HG03520 (cell line): ENCODE results near the gene SMG6.
"Not testable (repeated sequence)": the region's sequence is repeated elsewhere in the genome, so short reads cannot be mapped to it uniquely, and the experiment has no call there.

Source experiments
- ATAC-seq: cut with Tn5 transposase; IDR thresholded peaks from one replicate; pipeline ENCODE4 v1.9.1; 2021; ENCODE audit warnings: mild to moderate bottlenecking, moderate library complexity; ENCODE audit not compliant: unreplicated experiment

The SMG6 gene

DNA sequence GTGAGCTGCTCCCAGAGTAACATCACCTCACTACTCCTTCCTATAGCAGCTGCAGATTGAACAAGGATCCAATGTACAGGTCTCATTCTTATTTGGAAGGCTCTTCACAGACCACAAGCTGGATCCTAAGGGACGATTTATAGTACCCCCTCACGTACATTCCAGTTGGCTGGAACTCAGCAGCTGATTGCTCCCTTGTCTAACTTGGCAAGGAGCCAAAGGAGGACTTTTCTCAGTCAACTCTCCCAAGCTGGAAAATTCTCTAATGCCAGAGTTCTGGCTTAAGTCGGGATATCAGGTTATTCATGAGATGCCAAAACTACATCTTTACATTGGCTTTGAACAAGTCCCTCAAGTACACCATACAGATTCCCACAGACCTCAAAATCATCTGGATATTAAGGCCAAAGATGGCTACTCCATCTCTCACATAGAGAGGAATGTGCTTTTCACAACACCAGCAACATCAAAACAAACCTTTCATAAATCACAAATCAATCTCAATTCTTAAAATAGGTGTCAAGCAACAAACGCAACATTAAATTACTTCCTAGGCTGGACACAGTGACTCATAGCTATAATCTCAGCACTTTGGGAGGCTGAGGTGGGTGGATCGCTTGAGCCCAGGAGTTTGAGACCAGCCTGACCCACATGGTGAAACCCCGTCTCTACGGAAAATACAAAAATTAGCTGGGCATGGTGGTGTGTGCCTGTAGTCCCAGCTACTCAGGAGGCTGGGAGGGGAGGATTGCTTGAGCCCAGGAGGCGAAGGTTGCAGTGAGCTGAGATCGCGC, 39.3 kb downstream of the SMG6 start:
- ATAC-seq, result no peak

DNA sequence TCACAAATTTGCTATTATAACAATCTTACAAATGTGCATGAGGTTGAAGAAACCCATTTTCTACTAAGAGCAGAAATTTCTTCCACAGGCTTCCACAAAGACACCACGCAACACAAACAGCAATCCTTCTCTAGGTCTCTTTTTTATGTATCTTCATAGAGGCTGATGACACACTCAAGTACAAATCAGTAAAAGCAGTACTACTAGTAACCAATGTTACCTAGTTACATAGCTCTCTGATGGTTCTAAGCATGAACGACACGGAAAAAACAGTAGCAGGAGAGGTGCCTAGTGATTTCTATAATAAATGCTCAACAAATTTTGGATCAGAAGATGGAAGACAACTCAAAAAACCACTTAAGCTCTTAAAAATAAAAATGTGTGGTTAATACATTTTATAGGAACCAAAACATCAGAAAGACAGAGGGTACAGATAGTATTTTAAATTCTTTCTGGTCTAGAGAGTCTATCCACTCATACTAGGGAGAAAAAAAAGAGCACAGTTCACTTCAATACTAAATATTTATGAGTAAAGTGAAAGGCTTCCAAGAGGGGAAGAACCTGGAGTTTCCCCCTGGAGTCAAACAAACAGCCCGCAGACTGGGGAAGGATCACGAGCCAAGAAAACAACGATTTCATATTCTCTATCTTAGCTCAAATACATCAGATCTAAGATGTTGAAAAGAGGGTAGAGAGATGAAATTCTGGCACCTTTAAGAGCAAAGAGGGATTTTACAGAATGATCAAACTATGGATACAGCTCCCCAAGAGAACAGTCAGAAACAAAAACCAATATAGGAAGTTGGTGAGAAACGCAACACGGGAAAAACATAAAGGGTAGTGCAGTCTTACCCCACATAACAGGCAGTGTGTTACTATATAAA, 40.2 kb downstream of the SMG6 start:
- no peak for ATAC-seq

DNA sequence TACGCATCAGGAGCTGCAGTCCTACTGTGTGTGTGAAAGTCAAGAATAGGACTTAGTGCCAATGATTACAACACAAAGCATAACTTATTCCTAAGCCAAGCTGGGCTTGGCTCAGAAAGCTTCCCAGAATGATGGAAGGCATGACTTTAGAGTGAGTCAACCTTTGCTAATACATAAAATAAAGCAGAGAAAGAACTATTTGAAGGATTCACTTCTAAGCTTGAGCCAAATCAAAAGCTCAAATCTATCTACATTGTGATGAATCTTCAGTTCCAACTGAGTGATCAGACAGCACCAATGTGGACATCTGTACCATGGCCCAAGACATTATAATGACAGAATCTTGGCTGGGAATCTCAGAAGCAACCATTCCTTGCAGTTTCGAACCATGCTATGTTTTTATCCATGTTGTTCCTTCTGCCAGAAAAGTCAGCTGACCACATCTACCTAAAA, 41.4 kb downstream of the SMG6 start:
- no peak for ATAC-seq

DNA sequence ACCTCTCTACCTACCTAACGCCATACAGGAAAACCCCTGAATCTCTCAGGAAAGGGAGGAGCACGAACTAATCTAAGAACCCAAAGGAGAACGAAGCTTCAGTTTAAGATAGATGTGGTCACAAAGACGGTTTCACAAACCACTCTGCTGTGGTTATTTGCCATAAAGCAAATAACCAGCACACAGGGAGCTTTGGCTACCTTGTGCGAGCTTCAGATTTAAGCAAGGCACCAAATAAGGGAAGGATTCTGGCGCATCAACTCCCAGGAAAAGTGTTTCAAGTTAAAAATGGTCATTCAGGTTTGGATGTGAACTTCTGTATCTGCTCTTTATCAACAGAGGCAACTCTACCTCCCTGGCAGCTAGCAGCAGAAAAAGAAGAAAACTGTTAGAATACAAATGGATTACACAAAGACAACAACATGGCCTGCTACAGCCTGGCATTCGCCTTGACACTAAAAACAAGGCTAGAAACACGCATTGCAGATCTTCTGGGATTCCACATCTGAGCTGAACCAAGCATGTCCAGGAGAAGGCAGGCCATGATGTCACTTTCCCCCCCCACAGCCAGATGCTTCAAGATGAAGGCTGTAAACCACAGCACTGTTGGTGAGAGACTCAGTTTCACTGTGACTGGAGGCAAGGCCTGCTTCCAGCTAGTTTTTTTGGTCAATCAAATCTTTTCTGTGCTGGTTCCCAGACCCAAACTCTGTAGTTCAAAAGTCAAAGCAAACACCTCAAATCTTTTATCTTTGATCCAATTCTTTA, 43.6 kb downstream of the SMG6 start:
- ATAC-seq, result peak; percentile 67

DNA sequence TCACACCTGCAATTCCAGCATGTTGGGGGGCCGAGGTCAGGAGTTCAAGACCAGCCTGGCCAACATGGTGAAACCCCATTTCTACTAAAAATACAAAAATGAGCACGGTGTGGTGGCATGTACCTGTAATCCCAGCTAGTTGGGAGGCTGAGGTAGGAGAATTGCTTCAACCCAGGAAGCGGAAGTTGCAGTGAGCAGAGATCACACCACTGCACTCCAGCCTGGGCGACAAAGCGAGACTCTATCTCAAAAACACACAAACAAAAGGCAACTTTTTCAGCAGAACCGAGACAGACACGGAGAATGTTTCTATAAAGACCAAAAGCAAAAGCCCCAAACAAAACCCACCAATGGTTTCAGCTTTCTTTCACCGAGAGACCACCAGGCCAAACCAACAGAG, 44.8 kb downstream of the SMG6 start:
- ATAC-seq, result not testable (repeated sequence)

DNA sequence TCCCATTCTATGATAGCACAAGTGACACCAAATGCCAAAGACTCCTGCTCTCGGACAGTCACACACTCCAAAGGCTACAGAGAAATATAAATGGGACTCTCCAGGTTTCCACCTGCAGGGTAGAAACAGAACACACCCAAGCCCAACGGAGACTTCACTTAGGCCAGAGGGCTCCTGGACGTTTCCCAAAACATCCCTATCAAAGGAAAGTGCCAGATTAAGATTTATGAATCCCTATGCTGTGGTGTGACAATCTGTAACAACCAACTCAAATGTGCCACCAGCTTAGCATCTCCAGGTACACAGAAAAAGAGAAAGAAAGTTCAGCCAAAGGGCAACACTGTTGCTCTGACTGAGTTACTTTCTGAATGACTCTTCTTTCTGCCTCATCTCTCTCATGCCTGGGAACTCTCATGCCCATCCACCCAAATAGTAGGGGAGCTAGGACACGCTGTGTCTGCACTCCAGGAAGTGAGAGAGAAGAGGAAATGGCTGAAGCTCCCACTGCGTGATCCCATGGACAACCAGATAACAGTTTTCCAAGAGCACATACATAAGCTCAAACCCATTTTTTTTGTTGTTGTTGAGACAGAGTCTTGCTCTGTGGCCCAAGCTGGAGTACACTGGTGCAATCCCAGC, 49.7 kb downstream of the SMG6 start:
- no peak for ATAC-seq

DNA sequence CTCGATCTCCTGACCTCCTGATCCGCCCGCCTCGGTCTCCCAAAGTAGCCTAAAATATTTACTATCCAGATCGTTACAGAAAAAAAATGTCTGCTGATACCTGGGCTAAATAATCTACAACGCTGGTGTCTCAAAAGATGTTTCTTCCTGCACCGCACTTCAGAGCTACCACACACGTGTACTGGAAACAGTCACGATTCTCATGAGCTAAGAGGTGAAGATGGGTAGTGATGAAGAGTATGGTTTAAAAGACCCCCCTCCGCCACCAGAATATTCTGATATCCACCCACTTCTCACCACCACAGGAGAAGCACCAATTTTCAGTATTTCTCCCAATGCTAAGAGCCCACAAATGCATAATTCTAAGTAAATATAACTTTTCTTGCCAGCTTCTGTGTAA, 50.2 kb downstream of the SMG6 start:
- no peak for ATAC-seq

DNA sequence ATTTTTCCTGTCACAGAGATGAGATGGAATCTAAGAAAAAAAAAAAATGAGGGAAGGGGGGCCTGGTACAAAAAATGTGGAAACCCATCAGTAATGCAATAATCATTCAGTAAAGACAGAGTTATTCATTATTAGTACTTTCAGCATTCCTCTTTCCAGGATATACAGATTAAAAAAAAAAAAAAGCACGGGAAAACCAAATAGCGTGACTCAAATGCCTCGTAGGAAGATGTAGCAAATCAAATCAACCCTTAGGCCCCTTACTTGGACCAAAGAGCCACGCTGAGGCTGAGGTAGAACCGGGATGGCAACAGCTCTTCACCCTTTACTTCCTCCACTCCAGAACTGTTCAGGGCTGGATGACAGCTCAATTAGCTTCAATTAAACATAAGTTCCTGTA, 52.5 kb downstream of the SMG6 start:
- no peak for ATAC-seq

DNA sequence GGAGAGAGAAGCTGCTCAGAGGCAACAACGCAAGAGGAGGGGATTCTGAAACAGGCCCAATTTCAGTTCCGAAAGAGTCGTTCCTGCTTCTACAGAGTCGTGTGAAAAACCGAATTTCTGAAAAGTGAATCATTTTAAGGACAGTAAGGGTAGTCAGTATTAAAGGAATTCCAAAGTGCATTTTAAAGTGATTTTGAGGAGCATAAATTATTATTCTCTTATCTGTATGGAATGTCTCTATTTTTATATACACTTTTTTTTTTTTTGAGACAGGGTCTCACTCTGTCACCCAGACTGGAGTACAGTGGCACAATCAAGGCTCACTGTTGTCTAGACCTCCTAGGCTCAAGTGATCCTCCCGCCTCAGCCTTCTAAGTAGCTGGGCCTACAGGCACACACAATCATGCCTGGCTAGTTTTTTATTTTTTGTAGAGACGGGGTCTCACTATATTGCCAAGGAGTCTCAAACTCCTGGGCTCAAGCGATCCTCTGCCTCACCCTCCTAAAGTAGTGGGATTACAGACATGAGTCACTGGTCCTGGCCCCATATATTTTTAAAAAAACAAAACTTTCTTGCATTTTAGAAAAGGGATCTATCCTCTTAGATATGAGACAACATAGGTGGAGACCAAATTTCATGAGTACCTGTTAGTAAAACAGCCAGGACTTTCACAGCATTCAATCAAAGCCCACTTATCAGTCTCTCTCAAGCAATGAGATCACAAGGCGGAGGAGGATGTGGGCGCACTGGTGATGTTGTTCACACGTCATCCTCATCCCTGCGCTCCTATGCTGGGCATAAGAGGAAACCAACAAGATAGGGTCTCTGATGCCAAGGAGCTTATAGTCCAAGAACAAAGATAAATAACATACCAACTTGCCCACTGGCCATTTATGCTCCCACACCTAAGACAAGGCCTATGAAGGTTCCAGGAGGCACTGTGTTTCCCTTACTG, 53.2 kb downstream of the SMG6 start:
- ATAC-seq, result no peak

DNA sequence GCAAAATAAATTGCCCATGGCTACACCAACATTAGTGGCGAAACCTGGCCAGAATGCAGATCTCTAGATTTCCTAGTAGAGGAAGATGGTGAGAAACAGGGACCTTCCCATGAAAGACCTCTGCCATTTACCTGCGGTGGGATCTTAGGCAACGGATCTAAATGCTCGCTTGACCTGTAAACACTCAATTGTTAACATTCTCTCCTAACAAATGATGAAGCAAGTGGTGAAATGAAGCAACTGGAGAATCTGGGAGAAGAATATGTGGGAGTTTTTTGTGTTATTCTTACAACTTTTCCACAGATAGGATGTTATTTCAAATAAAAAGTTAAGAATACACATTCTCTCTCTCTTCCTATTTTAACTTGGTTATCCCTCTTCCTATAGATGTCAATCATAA, 56.6 kb downstream of the SMG6 start:
- ATAC-seq, result no peak

DNA sequence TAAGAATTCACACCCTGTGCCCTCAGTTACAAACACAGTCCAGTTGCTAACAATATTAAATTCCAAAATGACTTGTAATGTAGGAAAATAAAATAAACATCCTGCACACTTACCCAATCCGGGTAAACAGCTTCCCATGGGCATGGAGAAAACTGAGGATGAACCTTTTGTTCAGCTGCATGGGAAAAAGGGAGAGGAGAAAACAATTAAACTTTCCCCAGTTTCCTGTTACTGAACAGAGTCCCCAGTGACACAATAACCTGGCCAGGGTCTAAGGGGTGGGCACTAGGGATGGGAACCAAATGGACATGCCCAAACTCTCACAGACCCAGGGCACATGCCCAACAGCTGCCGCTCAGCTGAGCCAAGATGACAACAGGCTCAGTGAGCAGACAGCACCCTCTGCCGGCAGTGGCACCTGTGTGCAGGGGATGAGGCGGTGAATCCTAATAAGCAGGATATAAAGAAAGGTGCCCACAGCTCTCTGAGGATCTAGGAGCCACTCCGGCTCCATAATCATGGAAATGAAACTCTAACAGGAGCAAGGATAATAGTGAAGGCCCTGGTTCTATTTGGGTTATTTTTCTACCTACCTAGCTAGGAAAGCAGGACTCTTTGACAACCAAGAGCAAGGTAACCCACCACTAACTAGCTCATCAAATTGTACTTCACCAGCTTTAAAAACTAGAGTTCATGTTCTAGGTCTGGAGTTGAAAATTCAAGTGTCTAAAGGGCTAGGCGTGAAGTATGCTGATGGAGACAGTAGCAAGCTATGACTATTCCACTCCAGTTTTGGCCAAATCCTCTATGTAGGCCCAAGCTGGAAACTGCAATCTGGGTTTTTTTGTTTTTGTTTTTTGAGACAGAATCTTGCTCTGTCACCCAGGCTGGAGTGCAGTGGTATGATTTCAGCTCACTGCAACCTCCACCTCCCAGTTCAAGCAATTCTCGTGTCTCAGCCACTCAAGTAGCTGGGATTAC, 58.8 kb downstream of the SMG6 start:
- no peak for ATAC-seq

DNA sequence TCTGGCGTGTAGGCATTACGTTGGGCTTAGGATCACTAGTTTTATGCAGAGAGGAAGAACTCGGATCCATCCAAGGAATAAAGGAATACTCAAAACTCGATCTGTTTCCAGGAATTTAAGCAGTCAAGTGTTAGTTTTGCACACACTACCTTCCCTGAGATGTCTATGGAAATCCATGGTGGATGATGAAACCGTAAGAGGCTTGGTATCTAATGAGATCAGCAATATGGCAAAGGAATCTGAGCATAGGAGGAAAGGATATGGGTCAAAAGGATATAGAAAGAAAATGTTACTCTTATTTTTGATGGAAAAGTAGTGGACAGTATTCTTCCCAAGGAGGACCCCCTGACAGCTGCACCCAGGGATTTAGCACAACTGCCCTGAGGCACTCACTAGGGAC, 59.6 kb downstream of the SMG6 start:
- ATAC-seq, result no peak

DNA sequence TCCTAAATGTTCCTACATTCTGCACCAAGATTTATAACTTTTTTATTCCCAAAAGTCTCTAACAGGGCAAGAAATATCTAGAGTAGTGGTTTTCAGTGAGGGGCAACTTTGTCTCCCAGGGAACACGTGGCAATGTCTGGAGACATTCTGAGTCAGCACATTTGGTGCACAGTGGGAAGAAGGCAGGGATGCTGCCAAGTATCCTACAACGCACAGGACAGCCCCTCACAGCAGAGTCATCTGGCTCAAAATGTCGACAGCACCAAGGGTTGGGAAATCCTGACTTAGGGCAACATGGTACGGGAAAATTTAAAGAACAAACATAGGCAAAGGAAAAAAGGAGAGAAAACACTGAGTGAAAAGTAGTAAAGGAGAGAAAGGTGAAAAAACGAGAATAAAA, 61.8 kb downstream of the SMG6 start:
- no peak for ATAC-seq

DNA sequence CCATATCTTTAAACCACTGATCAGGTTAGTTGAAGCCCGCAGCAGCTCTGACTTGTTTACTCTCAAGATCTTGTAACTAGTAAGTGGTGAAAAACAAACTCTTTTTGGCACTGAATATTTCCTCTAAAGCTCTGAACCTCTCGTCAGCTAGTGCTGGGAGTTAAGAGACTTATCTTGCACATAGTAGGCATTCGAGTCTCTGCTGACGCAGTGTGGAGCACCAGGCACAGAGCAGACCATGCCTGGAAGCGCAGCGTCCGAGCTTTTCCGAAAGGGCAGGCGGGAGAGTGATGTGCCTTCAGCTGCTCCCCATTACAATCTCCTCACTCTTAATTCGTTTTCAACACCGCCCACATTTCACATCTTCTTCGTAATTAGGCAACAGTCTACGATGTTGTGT, 63.0 kb downstream of the SMG6 start:
- no peak for ATAC-seq

DNA sequence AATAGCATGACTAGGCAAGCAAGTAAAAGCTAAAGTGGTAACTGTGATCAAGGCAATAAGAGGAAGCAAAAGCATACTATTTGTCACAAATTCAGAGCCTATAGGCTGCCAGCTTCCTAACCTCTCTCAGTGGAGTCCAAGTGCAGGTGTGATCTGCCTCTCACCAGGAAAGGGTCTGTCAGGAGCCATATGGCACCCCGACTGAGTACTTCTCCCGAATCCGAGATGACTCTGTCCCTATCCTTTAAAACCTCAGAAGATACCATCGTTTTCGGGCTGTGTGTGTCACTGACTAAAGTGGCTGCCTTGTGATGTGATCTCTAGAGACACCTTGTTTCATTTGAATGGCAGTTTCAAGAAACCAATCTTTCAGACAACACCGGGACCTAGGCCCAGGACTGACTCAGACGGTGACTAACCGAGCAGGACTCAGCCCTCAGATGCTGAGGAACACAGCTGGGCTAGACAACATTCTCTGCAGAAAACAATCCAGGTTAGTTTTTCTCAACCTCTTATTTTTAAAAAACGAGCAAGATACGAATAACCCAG, 63.6 kb downstream of the SMG6 start:
- peak; percentile 62 for ATAC-seq

DNA sequence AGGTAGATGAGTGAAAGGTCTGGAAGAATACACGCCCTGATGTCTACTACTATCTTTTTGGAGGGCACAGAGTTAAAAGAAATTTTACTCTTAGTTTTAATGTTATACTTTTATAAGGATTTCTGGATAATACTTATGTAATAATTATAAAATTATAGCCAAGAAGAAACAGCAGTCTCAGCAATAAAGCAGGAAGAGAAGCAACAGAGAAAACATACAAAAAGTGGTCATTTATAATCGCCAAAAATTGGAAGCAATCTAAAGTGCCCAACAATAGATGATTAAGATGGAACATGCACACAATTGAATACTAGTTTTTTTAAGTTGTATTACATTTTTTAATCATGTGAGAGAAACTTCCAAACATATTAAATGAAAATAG, 64.4 kb downstream of the SMG6 start:
- no peak for ATAC-seq

DNA sequence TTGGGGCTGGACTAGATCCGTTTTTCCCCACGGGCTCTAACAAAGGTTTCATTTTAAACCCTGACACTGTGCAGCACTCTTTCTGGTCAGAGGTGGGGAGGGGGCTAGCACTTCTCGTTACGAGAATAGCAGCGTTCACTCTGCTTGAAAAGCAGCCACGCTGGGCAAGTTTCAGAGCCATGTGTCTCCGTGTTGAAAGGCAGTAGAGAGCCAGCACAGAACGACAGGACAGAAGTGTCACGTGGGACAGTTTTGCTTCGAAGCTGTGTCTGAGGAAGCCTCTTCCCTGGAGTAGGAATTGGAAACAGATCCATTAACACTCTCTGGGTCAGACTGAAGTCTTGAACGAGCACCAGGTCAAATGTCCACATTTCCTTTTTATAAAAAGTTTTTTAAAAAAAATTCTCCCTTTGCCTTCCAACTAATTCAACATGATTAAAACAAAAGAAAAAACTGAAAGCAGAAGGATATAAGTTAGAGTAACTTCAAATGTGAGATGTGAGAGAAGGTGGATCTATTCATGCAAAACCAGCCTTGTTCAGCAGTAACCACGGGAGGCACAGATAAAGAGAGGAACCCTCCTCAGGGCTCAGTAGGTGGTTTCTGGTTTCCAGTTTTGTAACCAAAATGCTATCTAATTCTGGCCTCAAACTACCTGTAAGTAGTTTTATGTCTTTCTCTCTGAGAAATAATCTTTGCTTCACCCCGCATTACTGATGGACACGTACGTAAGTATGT, 65.0 kb downstream of the SMG6 start:
- no peak for ATAC-seq

DNA sequence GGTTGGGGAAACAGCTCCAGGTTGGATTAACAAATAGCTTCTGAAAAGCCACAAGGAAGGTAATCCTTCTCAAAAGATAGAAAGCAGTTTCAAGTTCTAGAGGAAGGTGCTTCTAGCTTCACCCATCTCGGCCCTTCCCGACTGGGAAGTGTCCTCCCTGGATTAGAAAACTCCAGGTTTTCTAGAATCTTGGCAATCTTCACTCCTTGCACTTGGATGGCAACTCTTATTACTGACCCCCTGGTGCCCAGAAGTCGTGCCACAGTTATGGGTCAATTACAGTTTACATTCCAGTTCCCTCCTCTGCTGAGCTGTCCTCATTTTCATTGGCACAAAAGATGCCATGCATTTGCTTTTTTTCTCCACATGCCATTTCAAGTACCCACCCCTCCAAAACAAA, 65.6 kb downstream of the SMG6 start:
- ATAC-seq, result no peak
